GM08714 (cell line): ENCODE results near the gene TOP2B.

ENCODE experiments used
- H3K4me3 ChIP-seq: fragments of 200-500 bp; sonication (Bioruptor generic); 2 replicates; pipeline ENCODE4 v1.5.1; 2014; ENCODE audit warnings: mild to moderate bottlenecking, low read length, inconsistent platforms
- ZNF274 ChIP-seq: IDR thresholded peaks from 2 replicates; pipeline ENCODE4 v1.6.1; 2012; ENCODE audit warnings: mild to moderate bottlenecking, low read depth, low read length

Gene TOP2B

DNA sequence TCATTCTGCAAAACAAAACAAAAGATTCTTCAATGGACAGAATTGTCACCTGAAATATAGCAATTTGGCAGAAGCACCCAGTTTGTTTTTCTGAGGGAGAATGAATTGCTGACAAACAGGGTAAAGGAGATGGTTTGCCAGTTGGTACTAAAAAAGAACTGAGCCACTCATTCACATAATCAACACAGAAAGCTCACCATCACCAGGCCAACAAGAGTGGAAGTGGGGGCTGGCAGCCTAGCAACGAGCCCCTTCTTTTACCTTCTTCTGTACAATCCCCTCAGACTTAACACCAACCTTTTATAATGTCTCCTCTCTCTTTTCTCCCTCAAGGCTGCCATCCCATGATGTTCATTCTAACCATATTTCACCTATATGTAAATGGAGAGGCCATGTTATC is 5.9 kb downstream of the TOP2B start:
- no peak for TF ChIP-seq ZNF274
- H3K4me3 ChIP-seq: no peak overlapping the region

DNA sequence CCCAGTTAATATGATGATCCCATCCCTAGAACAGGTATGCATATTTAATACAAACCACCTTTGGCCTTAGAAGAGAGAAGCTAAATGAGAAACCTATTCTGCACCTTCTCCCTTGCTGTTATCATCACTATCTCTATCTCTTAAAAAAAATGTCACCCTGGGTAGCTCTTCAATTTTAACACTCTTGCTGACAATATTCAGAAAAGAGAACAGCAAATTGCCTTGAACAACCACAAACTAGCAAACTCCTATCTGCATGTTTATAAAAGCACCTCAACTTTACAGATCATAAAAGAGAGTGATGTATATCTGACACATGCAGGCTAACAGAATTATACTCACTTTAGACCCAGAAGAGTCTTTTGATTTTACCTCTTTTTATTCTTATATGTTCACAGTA is 7.4 kb downstream of the TOP2B start:
- TF ChIP-seq ZNF274: no peak
- no peak overlapping the region for H3K4me3 ChIP-seq

DNA sequence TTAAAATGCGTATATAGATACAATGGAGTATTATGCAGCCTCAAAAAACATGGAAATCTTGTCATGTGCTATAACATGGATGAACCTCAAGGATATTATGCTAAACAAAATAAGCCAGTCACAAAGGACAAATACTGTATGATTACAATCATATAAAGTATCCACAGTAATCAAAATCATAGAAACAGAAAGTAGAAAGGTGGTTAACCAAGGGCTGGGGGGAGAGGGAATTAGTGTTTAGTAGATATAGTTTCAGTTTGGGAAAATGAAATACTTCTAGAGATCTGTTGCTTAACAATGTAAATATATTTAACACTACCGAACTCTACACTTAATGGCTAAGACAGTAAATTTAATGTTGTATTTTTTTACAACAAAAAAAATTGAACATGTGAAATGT is 9.0 kb downstream of the TOP2B start:
- H3K4me3 ChIP-seq: no peak overlapping the region
- no peak for TF ChIP-seq ZNF274

DNA sequence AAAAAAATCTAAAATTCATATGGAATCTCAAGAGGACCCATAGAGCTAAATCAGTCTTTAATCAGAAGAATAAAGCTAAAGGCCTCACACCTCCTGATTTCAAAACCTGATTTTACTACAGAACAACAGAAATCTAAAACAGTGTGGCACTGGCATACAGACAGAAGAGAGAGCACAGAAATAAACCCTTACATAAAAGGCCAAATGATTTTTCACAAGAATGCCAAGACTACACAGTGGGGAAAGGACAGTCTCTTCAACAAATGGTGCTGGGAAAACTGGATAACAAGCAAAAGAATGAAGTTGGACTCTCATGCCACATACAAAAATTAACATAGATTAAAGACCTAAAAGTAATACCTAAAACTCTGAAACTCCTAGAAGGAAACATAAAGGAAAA is 10.1 kb downstream of the TOP2B start:
- no peak overlapping the region for H3K4me3 ChIP-seq
- no peak for TF ChIP-seq ZNF274

DNA sequence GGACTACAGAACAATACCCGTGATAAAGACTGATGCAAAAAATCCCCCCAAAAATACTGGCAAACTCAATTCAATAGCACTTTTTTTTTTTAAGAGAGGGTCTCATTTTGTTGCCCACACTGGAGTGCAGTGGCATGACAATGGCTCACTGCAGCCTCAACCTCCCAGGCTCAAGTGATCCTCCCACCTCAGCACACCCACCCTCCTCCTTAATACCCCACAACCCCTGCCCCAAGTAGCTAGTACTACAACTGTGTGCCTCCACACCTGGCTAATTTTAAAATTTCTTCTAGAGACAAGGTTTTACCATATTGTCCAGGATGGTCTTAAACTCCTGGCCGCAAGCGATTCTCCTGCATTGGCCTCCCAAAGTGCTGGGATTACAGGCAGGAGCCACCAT is 11.4 kb downstream of the TOP2B start:
- no peak for TF ChIP-seq ZNF274
- no peak overlapping the region for H3K4me3 ChIP-seq

DNA sequence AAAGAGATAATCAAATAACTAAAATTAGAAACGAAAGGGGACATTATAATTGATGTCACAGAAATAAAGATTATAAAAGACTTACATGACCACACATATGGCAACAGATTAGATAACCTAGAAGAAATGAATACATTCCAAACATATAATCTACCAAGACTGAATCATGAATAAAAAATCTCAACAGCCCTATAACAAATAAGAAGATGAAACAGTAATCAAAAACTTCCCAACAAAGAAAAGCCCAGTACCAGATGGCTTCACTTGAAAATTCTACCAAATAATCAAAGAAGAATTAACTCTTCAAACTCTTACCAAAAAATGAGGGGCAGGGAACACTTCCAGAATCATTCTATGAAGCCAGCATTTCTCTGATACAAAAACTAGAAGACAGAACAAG is 11.8 kb downstream of the TOP2B start:
- H3K4me3 ChIP-seq: no peak overlapping the region
- no peak for TF ChIP-seq ZNF274

DNA sequence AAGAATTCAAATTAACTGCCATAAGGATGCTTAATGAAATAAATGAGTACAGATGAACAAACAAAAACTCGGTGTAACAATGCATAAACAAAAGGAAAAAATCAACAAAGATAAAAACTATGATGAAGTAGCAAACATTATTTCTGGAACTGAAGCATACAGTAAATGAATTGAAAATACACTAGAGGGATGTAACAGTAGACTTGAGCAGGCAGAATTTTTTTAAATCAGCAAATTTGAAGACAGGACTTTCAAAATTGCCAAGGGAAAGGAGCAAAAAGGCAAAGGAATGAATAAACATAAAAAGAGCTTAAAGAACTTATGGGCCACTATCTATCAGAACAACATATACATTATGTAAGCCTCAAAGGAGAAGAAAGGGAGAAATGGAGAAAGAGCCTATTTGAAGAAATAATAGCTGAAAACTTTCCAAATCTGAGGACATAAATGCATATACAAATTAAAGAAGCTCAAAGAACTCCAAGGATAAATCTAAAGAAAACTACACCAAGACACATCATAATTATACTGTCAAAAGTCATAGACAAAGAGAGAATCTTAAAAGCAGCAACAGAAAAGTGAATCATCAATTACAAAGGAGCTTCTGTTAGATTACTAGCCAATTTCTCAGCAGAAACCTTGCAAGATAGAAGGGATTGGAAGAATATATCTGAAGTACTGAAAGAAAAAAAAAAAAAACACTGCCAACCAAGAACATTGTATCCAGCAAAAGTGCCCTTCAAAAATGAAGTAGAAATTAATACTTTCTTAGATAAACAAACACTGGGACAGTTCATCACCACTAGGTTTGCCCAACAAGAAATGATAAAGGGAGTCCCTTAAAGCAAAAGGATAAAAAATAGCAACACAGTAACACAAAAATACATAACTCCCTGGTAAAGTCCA is 15.5 kb downstream of the TOP2B start:
- TF ChIP-seq ZNF274: no peak
- H3K4me3 ChIP-seq: no peak overlapping the region

DNA sequence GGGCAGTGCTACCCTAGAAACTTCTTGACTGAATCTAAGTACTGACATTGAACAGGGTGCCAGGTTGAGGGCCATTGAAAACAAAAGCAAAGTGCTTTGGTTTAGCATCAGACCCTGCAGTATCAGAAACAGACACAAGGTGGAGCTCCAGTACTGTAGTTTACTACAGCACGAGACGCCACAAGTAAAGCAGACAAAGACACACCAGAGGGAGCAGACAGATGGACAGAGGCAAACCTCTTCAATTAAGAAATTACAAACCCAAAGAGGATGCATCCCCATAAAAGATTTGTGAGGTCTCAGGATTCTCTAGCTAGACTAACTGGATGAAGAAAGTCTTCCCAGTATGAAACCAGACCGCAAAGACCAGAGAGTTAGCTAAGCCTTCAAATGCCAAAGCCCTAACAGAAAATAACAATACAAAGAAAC is 16.6 kb downstream of the TOP2B start:
- TF ChIP-seq ZNF274: no peak
- no peak overlapping the region for H3K4me3 ChIP-seq

DNA sequence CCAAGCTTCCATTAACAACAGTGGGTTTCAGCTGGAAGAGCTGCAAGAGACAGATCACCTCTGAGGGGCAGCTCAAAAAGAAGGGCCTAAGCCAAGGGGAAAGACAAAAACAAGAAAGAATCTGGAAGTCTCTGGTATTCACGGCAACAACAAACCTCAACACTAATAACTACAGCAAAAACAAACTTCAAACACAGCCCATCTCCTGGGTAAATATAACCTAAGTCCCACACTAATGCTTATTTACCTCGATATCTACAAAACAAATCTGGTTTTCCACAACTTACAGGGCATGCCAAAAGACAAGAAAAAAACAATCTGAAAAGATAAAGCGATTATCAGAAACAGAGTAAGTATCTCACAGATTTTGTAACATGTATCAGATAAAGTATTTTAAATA is 29.7 kb downstream of the TOP2B start:
- no peak for TF ChIP-seq ZNF274
- H3K4me3 ChIP-seq: no peak overlapping the region

DNA sequence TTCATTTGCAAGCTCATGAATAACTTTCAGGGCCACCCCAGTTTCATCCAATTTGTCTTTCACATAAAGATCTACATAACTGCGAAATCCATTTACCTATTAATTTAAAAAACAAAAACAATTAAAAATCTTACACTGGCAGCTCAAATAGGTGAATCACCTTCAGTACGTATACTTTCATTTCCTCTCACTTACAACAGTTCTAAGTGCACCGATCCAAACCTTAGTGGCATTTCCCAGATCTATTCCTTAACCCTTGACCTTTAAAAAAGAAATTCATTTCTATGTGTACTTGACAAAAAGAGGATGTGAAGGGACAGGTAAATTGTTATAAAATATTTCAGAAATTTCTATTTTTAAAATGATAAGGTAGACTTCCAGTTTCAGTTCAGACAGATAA is 30.8 kb downstream of the TOP2B start:
- H3K4me3 ChIP-seq: no peak overlapping the region
- TF ChIP-seq ZNF274: no peak

DNA sequence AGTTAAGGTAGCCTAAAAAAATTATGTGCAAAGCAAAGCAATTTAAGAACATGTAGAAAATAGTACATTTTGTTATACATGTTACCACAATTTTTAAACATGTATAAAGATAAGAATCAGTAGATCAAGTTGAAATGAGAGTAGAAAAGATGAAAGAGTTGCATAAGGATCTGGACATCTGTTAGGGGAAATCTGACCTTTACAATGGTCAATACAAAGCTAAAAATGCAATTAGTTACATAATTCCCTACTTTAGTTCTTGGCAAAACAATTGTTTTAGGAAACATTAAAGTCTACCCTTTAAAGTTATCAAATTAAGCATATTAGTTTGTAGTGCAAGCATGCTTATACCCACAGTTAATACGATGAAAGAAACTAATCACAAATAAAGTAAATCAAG is 32.7 kb downstream of the TOP2B start:
- TF ChIP-seq ZNF274: no peak
- H3K4me3 ChIP-seq: no peak overlapping the region

DNA sequence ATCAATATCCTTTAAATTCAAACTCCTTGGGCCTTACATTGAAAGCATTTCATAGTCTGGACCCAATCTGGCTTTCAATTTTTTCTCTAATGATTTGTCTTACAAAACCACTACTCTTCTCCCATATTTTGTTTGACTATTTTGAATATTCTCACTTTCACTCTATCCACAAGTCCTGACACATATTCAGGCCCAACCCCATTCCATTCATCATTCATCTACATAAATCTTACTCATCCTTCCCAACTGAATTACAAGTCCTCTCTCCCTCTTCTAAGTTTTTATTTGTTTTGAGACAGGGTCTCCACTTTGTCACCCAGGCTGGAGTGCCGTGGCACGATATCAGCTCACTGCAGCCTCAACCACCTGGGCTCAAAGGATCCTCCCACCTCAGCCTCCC is 43.6 kb downstream of the TOP2B start:
- TF ChIP-seq ZNF274: no peak
- no peak overlapping the region for H3K4me3 ChIP-seq

DNA sequence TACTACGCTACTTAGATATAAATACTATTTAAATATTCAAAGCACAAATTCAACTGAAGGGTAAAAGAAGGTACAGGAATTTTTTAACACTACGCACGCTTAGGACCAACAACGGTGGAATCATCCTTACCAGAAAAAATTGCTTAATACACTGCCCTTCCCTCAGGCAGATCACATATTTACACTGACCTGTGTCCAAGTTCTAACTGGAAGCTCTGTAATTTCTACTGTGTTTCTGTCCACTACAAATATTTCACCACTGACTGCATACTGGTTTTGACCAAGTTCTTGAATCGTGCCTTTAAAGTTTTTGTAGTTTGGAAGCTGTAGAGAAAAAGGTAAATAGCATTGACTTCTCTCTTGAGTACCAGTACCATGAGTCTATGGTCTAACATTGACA is 44.2 kb downstream of the TOP2B start:
- no peak for TF ChIP-seq ZNF274

DNA sequence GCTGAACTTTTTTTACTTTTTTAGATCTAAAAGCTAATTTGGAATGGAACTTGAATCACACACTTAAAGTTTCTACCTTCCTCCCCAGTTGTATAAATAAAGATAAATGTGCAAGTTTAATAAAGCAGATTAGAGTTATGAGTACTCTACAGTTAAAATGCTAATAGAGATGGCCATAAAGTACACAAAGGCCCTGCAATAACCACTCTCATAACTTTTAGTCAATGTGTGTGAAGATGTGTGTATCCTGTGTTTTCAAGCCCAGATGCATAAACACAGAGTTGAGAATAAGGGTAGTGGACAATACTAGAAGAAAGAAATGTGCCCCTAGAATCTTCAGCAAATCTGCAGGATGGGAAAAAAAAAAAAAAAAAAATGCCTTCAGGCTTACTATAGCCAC is 45.3 kb downstream of the TOP2B start:
- TF ChIP-seq ZNF274: no peak
- no peak overlapping the region for H3K4me3 ChIP-seq

More for the DNA sequence above, 44.2 kb downstream of the TOP2B start:
- H3K4me3 ChIP-seq: no peak overlapping the region

DNA sequence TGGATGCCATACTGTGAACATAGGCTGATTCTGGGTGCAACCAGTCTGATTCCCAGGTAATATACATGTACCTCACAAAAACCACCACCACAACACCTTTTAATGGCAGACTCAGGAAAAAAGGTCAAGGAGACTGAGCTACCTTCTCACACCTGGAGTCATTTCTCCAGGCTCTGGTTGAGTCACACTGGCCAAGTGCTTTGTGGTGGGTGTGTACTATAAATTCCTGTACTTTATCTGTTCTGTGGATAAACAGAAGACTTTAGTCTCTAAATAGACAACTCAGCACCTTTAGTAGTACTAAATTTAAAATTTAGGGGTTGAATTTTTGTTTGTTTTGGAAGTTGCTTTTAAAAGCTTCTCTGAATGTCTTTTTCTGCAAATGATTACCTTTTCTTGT is 46.7 kb downstream of the TOP2B start:
- no peak overlapping the region for H3K4me3 ChIP-seq
- TF ChIP-seq ZNF274: no peak

DNA sequence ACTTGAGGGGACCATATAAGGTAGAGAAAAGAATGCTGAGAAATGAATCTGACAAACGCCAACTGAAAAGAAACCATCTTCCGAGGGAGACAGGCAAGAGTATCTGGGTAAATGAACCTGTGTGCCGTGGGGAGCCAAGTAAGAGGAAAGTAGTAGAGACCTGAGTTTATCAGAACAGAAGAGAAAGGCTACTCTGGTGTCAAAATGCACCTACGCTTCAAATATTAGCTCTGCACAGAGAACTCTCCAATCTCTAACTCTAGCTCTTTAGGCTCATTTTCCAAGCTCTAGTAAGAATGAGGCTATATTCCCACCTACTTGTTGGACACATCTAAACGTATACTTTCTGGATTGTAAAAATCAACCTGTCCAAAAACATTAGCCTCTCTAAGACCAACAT is 53.5 kb downstream of the TOP2B start:
- no peak for TF ChIP-seq ZNF274
- H3K4me3 ChIP-seq: no peak overlapping the region
